Adrenal gland (tissue), 12 donors: ENCODE measurements around the gene SCGB1A1. TPM values are rescaled to one million over a fixed set of nuclear protein-coding genes. Genes with fewer than 3 reads are reported as not detected.

Experiments
- DNase-seq, 7 donors: peaks; one replicate each; pipeline ENCODE4 v3.0.0-alpha.2; 2019 to 2020
- H3K27ac ChIP-seq, 5 donors: fragments of 200-600 bp; sonication (generic) in 4 of 5; 1 replicate in 3 of 5; 2 replicates in 2 of 5; pipeline versions ENCODE4 v1.5.1 to v1.8.0; 2016 to 2020; ENCODE audit warnings: mild to moderate bottlenecking in 1 of 5
- H3K27me3 ChIP-seq: fragments of 200-600 bp; 2 replicates; pipeline ENCODE4 v1.8.0; 2021
- H3K36me3 ChIP-seq, 2 donors: fragments of 200-600 bp; replicated peaks in 1 of 2; 1 replicate in 1 of 2; 2 replicates in 1 of 2; pipeline versions ENCODE4 v1.5.1 to v1.8.0; 2018 to 2022
- H3K4me1 ChIP-seq, 2 donors: fragments of 200-600 bp; replicated peaks in 1 of 2; 1 replicate in 1 of 2; 2 replicates in 1 of 2; pipeline versions ENCODE4 v1.5.1 to v1.8.0; 2018 to 2021
- H3K4me3 ChIP-seq, 4 donors: fragments of 200-600 bp; sonication (generic) in 3 of 4; one replicate each; pipeline ENCODE4 v1.5.1; 2016 to 2018
- H3K9me3 ChIP-seq, 3 donors: fragments of 200-600 bp; sonication (generic) in 1 of 3; replicated peaks in 1 of 3; 1 replicate in 2 of 3; 2 replicates in 1 of 3; pipeline versions ENCODE4 v1.5.1 to v1.8.0; 2016 to 2021
- CTCF ChIP-seq, 6 experiments: fragments of 450-650 bp in 4 of 6; fragments of 200-600 bp in 2 of 6; sonication (generic) in 1 of 6; IDR thresholded peaks; 1 replicate in 5 of 6; 2 replicates in 1 of 6; pipeline versions ENCODE4 v1.5.1 to v1.8.0; 2016 to 2021; ENCODE audit warnings: antibody characterized with exemption in 6 of 6, mild to moderate bottlenecking in 2 of 6, moderate library complexity in 1 of 6
- POLR2A ChIP-seq, 2 donors: fragments of 450-650 bp; IDR thresholded peaks; one replicate each; pipeline ENCODE4 v1.6.1; 2017; ENCODE audit warnings: antibody characterized with exemption in 2 of 2, mild to moderate bottlenecking in 2 of 2, moderate library complexity in 1 of 2
- WGBS, 4 donors: extraction: QIAGEN DNeasy Blood & Tissue Kit in 2 of 4; methylation state at CpG; one replicate each; pipeline versions ENCODE4 v1.1.5 to v1.1.7; 2013 to 2017; 5-methylcytosine and 5-hydroxymethylcytosine counted together
- intact Hi-C, 2 donors: fragments of 100-400 bp; cut with DNase I; formaldehyde crosslinking; loops; one replicate each; pipeline versions ENCODE4 v1.14.1 to v1.15.0; 2022 to 2023
- polyA plus RNA-seq, 3 donors: library from polyadenylated mRNA; stranded (reverse); fragments of 200-250 nt in 2 of 3; fragments of 350-450 nt in 1 of 3; fragmentation: Illumina TruSeq in 1 of 3; extraction: RNeasy Lipid Tissue Mini Kit (QIAGEN cat#74804) in 1 of 3; gene quantifications; one replicate each; pipeline ENCODE4 v1.2.3, GENCODE V29; 2013 to 2014
- total RNA-seq, 9 donors: library from RNA; depleted of rRNA in 4 of 9; stranded (reverse); fragments of >200 nt in 4 of 9; fragments of 120-200 nt in 1 of 9; fragmentation: NEBNext Ultra II Directional in 1 of 9; extraction: Animal tissue kit (Norgen Biotek cat#: 25700) in 1 of 9; gene quantifications; one replicate each; pipeline versions ENCODE4 v1.1.0 to v1.2.4, GENCODE V29; 2013 to 2023
- donor health status: healthy with polysubstance abuse.
- donor health status: Bipolar disorder and iron deficiency.
- donor health status: DM: yes; HTN: yes; CAD: no.
- donor health status: DM: no; HTN: no; CAD: no.
- donor health status: DM: no; HTN: no; CAD: no.
- donor health status: DM: yes; HTN: yes; CAD: no.

SCGB1A1 gene
- total and polyA plus RNA-seq, 12 donors = 1.5 to 3.1 (median 1.7) TPM; not detected in 9

DNA sequence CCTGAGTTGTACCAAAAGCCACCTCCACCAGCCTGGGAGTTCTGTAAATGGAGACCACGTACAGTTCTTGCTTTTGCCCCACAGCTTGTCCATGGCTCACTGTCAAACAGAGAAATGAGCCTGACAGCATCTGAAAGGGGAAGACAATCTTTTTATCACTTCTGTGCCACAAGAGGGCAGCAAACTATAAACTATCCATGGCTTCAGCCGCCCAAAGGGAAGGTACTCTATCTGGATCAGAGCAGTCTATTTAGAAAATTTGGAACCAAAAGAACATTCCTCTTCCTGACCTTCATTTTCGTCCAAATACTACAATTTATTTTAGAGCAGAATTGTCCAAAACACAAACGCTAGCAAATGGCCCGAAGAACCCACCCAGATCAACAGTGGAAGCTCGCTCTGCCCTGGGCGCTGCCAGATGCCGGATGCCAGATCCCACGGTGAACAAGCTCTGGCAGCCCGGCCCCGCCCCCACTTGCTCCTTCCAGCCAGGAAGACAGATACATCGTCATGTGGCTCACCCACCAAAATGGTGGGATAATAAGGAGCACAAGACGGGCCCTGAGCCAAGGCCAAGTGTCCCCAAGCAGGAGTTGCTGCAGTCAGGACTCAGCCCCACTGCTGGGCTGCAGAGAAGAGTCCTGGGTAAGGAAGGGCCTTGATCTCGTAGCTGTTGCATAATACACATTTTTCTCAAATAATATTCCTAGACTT lies 23.9 kb upstream of the SCGB1A1 start:
- no peaks in the 10 kb centered on the region for H3K27me3 ChIP-seq
- intact Hi-C loops = no loop called here
- H3K36me3 ChIP-seq = no peaks in the 10 kb centered on the region
- peak overlapping the region in 1 of 4 donors; percentile 51 for H3K4me3 ChIP-seq
- peak; percentile 76 to 93 (median 81) for DNase-seq
- TF ChIP-seq CTCF (IDR thresholded peaks at IDR 0.05) (peak; percentile 65 to 79 (median 74)), POLR2A (IDR thresholded peaks at IDR 0.05) (no peak)
- H3K27ac ChIP-seq = peak overlapping the region in 4 of 5 donors; percentile 18 to 82 (median 57)
- WGBS, 4 donors = 2 to 12% (median 9%) methylated on average over 14 of the region's 14 CpGs
- no peaks in the 10 kb centered on the region for H3K9me3 ChIP-seq
- peaks cover 0 to 23% of the 10 kb centered on the region in 2 donors for H3K4me1 ChIP-seq

- intact Hi-C loops = no loop called here
- 82 to 93% (median 89%) methylated on average over 8 to 10 of the region's 10 CpGs for WGBS, 4 donors
These were observed 22.8 kb upstream of the SCGB1A1 start for GRCh38 chr11:62395885-62396551.

GRCh38 chr11:62398011-62398994 lies 20.5 kb upstream of the SCGB1A1 start:
- Histone ChIP-seq H3K27me3 (no peaks in the 10 kb centered on the region), H3K27ac (peak overlapping the region in 2 of 5 donors; percentile 45 to 88), H3K9me3 (no peaks in the 10 kb centered on the region), H3K4me3 (no peak overlapping the region), H3K4me1 (peaks cover 0 to 41% of the 10 kb centered on the region in 2 donors), H3K36me3 (no peaks in the 10 kb centered on the region)
- TF ChIP-seq CTCF (IDR thresholded peaks at IDR 0.05) (no peak), POLR2A (IDR thresholded peaks at IDR 0.05) (no peak)
- 45 to 60% (median 52%) methylated on average over 22 of the region's 22 CpGs for WGBS, 4 donors
- intact Hi-C loops = no loop called here
- peak in 6 of 7 donors; percentile 52 to 81 (median 69) for DNase-seq

More at GRCh38 chr11:62395885-62396551, 22.8 kb upstream of the SCGB1A1 start:
- Histone ChIP-seq H3K27me3 (no peaks in the 10 kb centered on the region), H3K9me3 (no peaks in the 10 kb centered on the region), H3K4me3 (no peak overlapping the region), H3K4me1 (peaks cover 0 to 30% of the 10 kb centered on the region in 2 donors), H3K36me3 (no peaks in the 10 kb centered on the region), H3K27ac (peak overlapping the region in 3 of 5 donors; percentile 18 to 67 (median 50))
- TF ChIP-seq POLR2A (IDR thresholded peaks at IDR 0.05) (no peak), CTCF (IDR thresholded peaks at IDR 0.05) (no peak)
- DNase-seq = no peak
